GM12878 (cell line): ENCODE measurements around the gene PEX12.

Experiments
- BCL11A ChIP-seq: IDR thresholded peaks from 2 replicates; pipeline ENCODE4 v1.6.1; 2011; ENCODE audit warnings: low read depth, low read length
- CEBPB ChIP-seq, 2 experiments: fragments of 150-350 bp in 1 of 2; IDR thresholded peaks; 2 replicates each; pipeline ENCODE4 v1.6.1; 2012 to 2014; ENCODE audit warnings: low read depth in 2 of 2, low read length in 2 of 2, borderline replicate concordance in 1 of 2, inconsistent platforms in 1 of 2
- EZH2 ChIP-seq: IDR thresholded peaks from 2 replicates; pipeline ENCODE4 v1.6.1; 2012; ENCODE audit warnings: low read depth, mild to moderate bottlenecking, control low read depth, inconsistent platforms, low read length, borderline replicate concordance; ENCODE audit not compliant: control insufficient read depth
- RCOR1 ChIP-seq: conservative IDR thresholded peaks from 2 replicates; pipeline ENCODE4 v1.6.1; 2012; ENCODE audit warnings: low read depth, low read length, improper control_type of control experiment
- TF ChIP-seq, protein P1 (sequence below): fragments of 450-650 bp; IDR thresholded peaks from 2 replicates; pipeline ENCODE4 v1.6.1; 2017; ENCODE audit warnings: mild to moderate bottlenecking

GRCh38 chr17:35586569-35587073, 8.2 kb upstream of the PEX12 start:
- TF ChIP-seq RCOR1 (no peak), EZH2 (no peak), BCL11A (no peak), CEBPB (IDR thresholded peaks at IDR 0.05; ENCODE audit: borderline replicate concordance in 1 of 2, low read depth in 2 of 2, low read length in 2 of 2) (no peak)
- TF ChIP-seq, protein P1, sequence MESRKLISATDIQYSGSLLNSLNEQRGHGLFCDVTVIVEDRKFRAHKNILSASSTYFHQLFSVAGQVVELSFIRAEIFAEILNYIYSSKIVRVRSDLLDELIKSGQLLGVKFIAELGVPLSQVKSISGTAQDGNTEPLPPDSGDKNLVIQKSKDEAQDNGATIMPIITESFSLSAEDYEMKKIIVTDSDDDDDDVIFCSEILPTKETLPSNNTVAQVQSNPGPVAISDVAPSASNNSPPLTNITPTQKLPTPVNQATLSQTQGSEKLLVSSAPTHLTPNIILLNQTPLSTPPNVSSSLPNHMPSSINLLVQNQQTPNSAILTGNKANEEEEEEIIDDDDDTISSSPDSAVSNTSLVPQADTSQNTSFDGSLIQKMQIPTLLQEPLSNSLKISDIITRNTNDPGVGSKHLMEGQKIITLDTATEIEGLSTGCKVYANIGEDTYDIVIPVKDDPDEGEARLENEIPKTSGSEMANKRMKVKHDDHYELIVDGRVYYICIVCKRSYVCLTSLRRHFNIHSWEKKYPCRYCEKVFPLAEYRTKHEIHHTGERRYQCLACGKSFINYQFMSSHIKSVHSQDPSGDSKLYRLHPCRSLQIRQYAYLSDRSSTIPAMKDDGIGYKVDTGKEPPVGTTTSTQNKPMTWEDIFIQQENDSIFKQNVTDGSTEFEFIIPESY = no peak
